ENCODE results near the gene ELAVL3.
A peak's percentile ranks its signal among the peaks of the same experiment; 100 is the strongest.

ELAVL3 gene

GRCh38 chr19:11504502-11505031 lies 23.7 kb upstream of the ELAVL3 start:
- Histone ChIP-seq H3K27me3 (ENCODE audit: control insufficient read depth, insufficient read depth, low read length) (no peaks in the 10 kb centered on the region), H3K4me3 (ENCODE audit: low read length) (peak overlapping the region; percentile 60), H3K4me1 (ENCODE audit: control insufficient read depth, insufficient read depth, low read length) (peaks cover 3% of the 10 kb centered on the region), H3K36me3 (ENCODE audit: control insufficient read depth, insufficient read depth, low read length) (no peaks in the 10 kb centered on the region), H3K27ac (ENCODE audit: low read depth, low read length) (peak overlapping the region; percentile 95), H3K9ac (ENCODE audit: low read length) (no peak overlapping the region)

GRCh38 chr19:11499890-11500420 lies 19.1 kb upstream of the ELAVL3 start:
- Histone ChIP-seq H3K4me3 (ENCODE audit: low read length) (no peak overlapping the region), H3K27me3 (ENCODE audit: control insufficient read depth, insufficient read depth, low read length) (no peaks in the 10 kb centered on the region), H3K9ac (ENCODE audit: low read length) (no peak overlapping the region), H3K4me1 (ENCODE audit: control insufficient read depth, insufficient read depth, low read length) (peaks cover 3% of the 10 kb centered on the region), H3K27ac (ENCODE audit: low read depth, low read length) (no peak overlapping the region), H3K36me3 (ENCODE audit: control insufficient read depth, insufficient read depth, low read length) (peaks cover 6% of the 10 kb centered on the region)

GRCh38 chr19:11499220-11499726 lies 18.4 kb upstream of the ELAVL3 start:
- H3K9ac ChIP-seq (ENCODE audit: low read length), result no peak overlapping the region
- H3K27me3 ChIP-seq (ENCODE audit: control insufficient read depth, insufficient read depth, low read length), result no peaks in the 10 kb centered on the region
- no peak overlapping the region for H3K4me3 ChIP-seq (ENCODE audit: low read length)
- no peaks in the 10 kb centered on the region for H3K4me1 ChIP-seq (ENCODE audit: control insufficient read depth, insufficient read depth, low read length)
- peaks cover 6% of the 10 kb centered on the region for H3K36me3 ChIP-seq (ENCODE audit: control insufficient read depth, insufficient read depth, low read length)
- H3K27ac ChIP-seq (ENCODE audit: low read depth, low read length), result no peak overlapping the region

GRCh38 chr19:11496391-11497163 lies 15.7 kb upstream of the ELAVL3 start:
- H3K4me1 ChIP-seq (ENCODE audit: control insufficient read depth, insufficient read depth, low read length), result no peaks in the 10 kb centered on the region
- H3K27me3 ChIP-seq (ENCODE audit: control insufficient read depth, insufficient read depth, low read length), result no peaks in the 10 kb centered on the region
- H3K9ac ChIP-seq (ENCODE audit: low read length), result no peak overlapping the region
- no peak overlapping the region for H3K4me3 ChIP-seq (ENCODE audit: low read length)
- H3K36me3 ChIP-seq (ENCODE audit: control insufficient read depth, insufficient read depth, low read length), result peaks cover 6% of the 10 kb centered on the region
- no peak overlapping the region for H3K27ac ChIP-seq (ENCODE audit: low read depth, low read length)

- Histone ChIP-seq H3K4me3 (ENCODE audit: low read length) (no peak overlapping the region), H3K36me3 (ENCODE audit: control insufficient read depth, insufficient read depth, low read length) (peaks cover 6% of the 10 kb centered on the region), H3K27ac (ENCODE audit: low read depth, low read length) (no peak overlapping the region), H3K27me3 (ENCODE audit: control insufficient read depth, insufficient read depth, low read length) (no peaks in the 10 kb centered on the region), H3K9ac (ENCODE audit: low read length) (no peak overlapping the region), H3K4me1 (ENCODE audit: control insufficient read depth, insufficient read depth, low read length) (no peaks in the 10 kb centered on the region)
Measured at GRCh38 chr19:11495885-11496284, 15.0 kb upstream of the ELAVL3 start.

GRCh38 chr19:11495481-11495880 lies 14.6 kb upstream of the ELAVL3 start:
- Histone ChIP-seq H3K9ac (ENCODE audit: low read length) (no peak overlapping the region), H3K4me1 (ENCODE audit: control insufficient read depth, insufficient read depth, low read length) (no peaks in the 10 kb centered on the region), H3K27me3 (ENCODE audit: control insufficient read depth, insufficient read depth, low read length) (no peaks in the 10 kb centered on the region), H3K4me3 (ENCODE audit: low read length) (no peak overlapping the region), H3K27ac (ENCODE audit: low read depth, low read length) (no peak overlapping the region), H3K36me3 (ENCODE audit: control insufficient read depth, insufficient read depth, low read length) (peaks cover 6% of the 10 kb centered on the region)

GRCh38 chr19:11494634-11495285 lies 13.9 kb upstream of the ELAVL3 start:
- Histone ChIP-seq H3K27me3 (ENCODE audit: control insufficient read depth, insufficient read depth, low read length) (no peaks in the 10 kb centered on the region), H3K27ac (ENCODE audit: low read depth, low read length) (no peak overlapping the region), H3K9ac (ENCODE audit: low read length) (no peak overlapping the region), H3K36me3 (ENCODE audit: control insufficient read depth, insufficient read depth, low read length) (peaks cover 6% of the 10 kb centered on the region), H3K4me3 (ENCODE audit: low read length) (no peak overlapping the region), H3K4me1 (ENCODE audit: control insufficient read depth, insufficient read depth, low read length) (no peaks in the 10 kb centered on the region)

GRCh38 chr19:11489378-11489777 lies 8.5 kb upstream of the ELAVL3 start:
- peaks cover 7% of the 10 kb centered on the region for H3K27me3 ChIP-seq (ENCODE audit: control insufficient read depth, insufficient read depth, low read length)
- H3K36me3 ChIP-seq (ENCODE audit: control insufficient read depth, insufficient read depth, low read length), result peaks cover 2% of the 10 kb centered on the region
- H3K27ac ChIP-seq (ENCODE audit: low read depth, low read length), result no peak overlapping the region
- no peaks in the 10 kb centered on the region for H3K4me1 ChIP-seq (ENCODE audit: control insufficient read depth, insufficient read depth, low read length)
- no peak overlapping the region for H3K9ac ChIP-seq (ENCODE audit: low read length)
- no peak overlapping the region for H3K4me3 ChIP-seq (ENCODE audit: low read length)

- Histone ChIP-seq H3K4me1 (ENCODE audit: control insufficient read depth, insufficient read depth, low read length) (no peaks in the 10 kb centered on the region), H3K36me3 (ENCODE audit: control insufficient read depth, insufficient read depth, low read length) (peaks cover 5% of the 10 kb centered on the region), H3K27ac (ENCODE audit: low read depth, low read length) (no peak overlapping the region), H3K9ac (ENCODE audit: low read length) (no peak overlapping the region), H3K4me3 (ENCODE audit: low read length) (no peak overlapping the region), H3K27me3 (ENCODE audit: control insufficient read depth, insufficient read depth, low read length) (peaks cover 18% of the 10 kb centered on the region)
Measured at GRCh38 chr19:11486661-11487503, 6.0 kb upstream of the ELAVL3 start.

- H3K9ac ChIP-seq (ENCODE audit: low read length), result no peak overlapping the region
- no peak overlapping the region for H3K4me3 ChIP-seq (ENCODE audit: low read length)
- peaks cover 28% of the 10 kb centered on the region for H3K27me3 ChIP-seq (ENCODE audit: control insufficient read depth, insufficient read depth, low read length)
- no peak overlapping the region for H3K27ac ChIP-seq (ENCODE audit: low read depth, low read length)
- no peaks in the 10 kb centered on the region for H3K4me1 ChIP-seq (ENCODE audit: control insufficient read depth, insufficient read depth, low read length)
- peaks cover 5% of the 10 kb centered on the region for H3K36me3 ChIP-seq (ENCODE audit: control insufficient read depth, insufficient read depth, low read length)
Measured at GRCh38 chr19:11485245-11485837, 4.5 kb upstream of the ELAVL3 start.

- H3K4me1 ChIP-seq (ENCODE audit: control insufficient read depth, insufficient read depth, low read length), result no peaks in the 10 kb centered on the region
- H3K27ac ChIP-seq (ENCODE audit: low read depth, low read length), result no peak overlapping the region
- no peak overlapping the region for H3K4me3 ChIP-seq (ENCODE audit: low read length)
- peaks cover 5% of the 10 kb centered on the region for H3K36me3 ChIP-seq (ENCODE audit: control insufficient read depth, insufficient read depth, low read length)
- no peak overlapping the region for H3K9ac ChIP-seq (ENCODE audit: low read length)
- peaks cover 31% of the 10 kb centered on the region for H3K27me3 ChIP-seq (ENCODE audit: control insufficient read depth, insufficient read depth, low read length)
Measured at GRCh38 chr19:11483366-11484111, 2.7 kb upstream of the ELAVL3 start.
